Activated CD4-positive, alpha-beta T cell treated with anti-CD3 and anti-CD28 coated beads, Interleukin-2, amount 10 ng/mL, durations not matched to agents 24 days and 14 days (primary cell): ENCODE data around the gene AKAP13. TPM values are rescaled to one million over a fixed set of nuclear protein-coding genes. Genes with fewer than 3 reads are reported as not detected.

ENCODE experiments used
- DNase-seq: peaks from one replicate; pipeline ENCODE4 v3.0.0; 2022
- H3K27ac Mint-ChIP-seq: one replicate; pipeline ENCODE4 v1.8.0; 2022; ENCODE audit warnings: mild to moderate bottlenecking, mixed read lengths
- H3K27me3 Mint-ChIP-seq: one replicate; pipeline ENCODE4 v1.8.0; 2022; ENCODE audit warnings: mixed read lengths
- H3K36me3 Mint-ChIP-seq: one replicate; pipeline ENCODE4 v1.8.0; 2022; ENCODE audit warnings: low read depth, mild to moderate bottlenecking, mixed read lengths
- H3K4me1 Mint-ChIP-seq: one replicate; pipeline ENCODE4 v1.8.0; 2021; ENCODE audit warnings: mixed read lengths
- H3K4me3 Mint-ChIP-seq: one replicate; pipeline ENCODE4 v1.8.0; 2022; ENCODE audit warnings: mild to moderate bottlenecking, moderate library complexity, mixed read lengths
- H3K9me3 Mint-ChIP-seq: one replicate; pipeline ENCODE4 v1.8.0; 2021; ENCODE audit warnings: mixed read lengths
- intact Hi-C: fragments of 100-400 bp; cut with micrococcal nuclease; formaldehyde crosslinking; loops from one replicate; pipeline ENCODE4 v1.15.1; 2023
- total RNA-seq: library from RNA; stranded (reverse); gene quantifications from 2 replicates; pipeline ENCODE4 v1.2.3, GENCODE V29; 2022

Gene AKAP13
- total RNA-seq, 1 donor from 2014 or later: 71.3 TPM

- Mint-ChIP-seq H3K4me3 (peak overlapping the region; percentile 57), H3K27me3 (no peaks in the 10 kb centered on the region), H3K36me3 (peaks cover 24% of the 10 kb centered on the region), H3K4me1 (peaks cover 36% of the 10 kb centered on the region), H3K27ac (peak overlapping the region; percentile 84), H3K9me3 (no peaks in the 10 kb centered on the region)
- DNase-seq: no peak
- intact Hi-C loops: loop anchor here (2.0 kb wide), 1 partner anchor 53 kb away; no protein-coding TSS in a partner anchor
These were observed 215.6 kb downstream of the AKAP13 start for GRCh38 chr15:85595804-85596536.

GRCh38 chr15:85597155-85597815 lies 216.9 kb downstream of the AKAP13 start:
- Mint-ChIP-seq H3K36me3 (peaks cover 26% of the 10 kb centered on the region), H3K4me3 (peak overlapping the region; percentile 56), H3K4me1 (peaks cover 33% of the 10 kb centered on the region), H3K27me3 (no peaks in the 10 kb centered on the region), H3K27ac (peak overlapping the region; percentile 14), H3K9me3 (no peaks in the 10 kb centered on the region)
- intact Hi-C loops: loop anchor here (1.0 to 2.0 kb wide), 3 partner anchors 14 to 54 kb away; no protein-coding TSS in a partner anchor
- DNase-seq: peak; percentile 76

GRCh38 chr15:85598219-85598618 lies 217.8 kb downstream of the AKAP13 start:
- intact Hi-C loops: no loop called here
- H3K4me1 Mint-ChIP-seq: peaks cover 38% of the 10 kb centered on the region
- no peaks in the 10 kb centered on the region for H3K9me3 Mint-ChIP-seq
- no peaks in the 10 kb centered on the region for H3K27me3 Mint-ChIP-seq
- no peak for DNase-seq
- no peak overlapping the region for H3K27ac Mint-ChIP-seq
- no peak overlapping the region for H3K4me3 Mint-ChIP-seq
- H3K36me3 Mint-ChIP-seq: peaks cover 28% of the 10 kb centered on the region

- H3K4me3 Mint-ChIP-seq: no peak overlapping the region
- H3K27me3 Mint-ChIP-seq: no peaks in the 10 kb centered on the region
- H3K4me1 Mint-ChIP-seq: peaks cover 38% of the 10 kb centered on the region
- intact Hi-C loops: no loop called here
- DNase-seq: no peak
- H3K9me3 Mint-ChIP-seq: no peaks in the 10 kb centered on the region
- peaks cover 34% of the 10 kb centered on the region for H3K36me3 Mint-ChIP-seq
- H3K27ac Mint-ChIP-seq: no peak overlapping the region
These were observed 218.5 kb downstream of the AKAP13 start for GRCh38 chr15:85598718-85599398.

- no peaks in the 10 kb centered on the region for H3K9me3 Mint-ChIP-seq
- DNase-seq: no peak
- peaks cover 37% of the 10 kb centered on the region for H3K36me3 Mint-ChIP-seq
- intact Hi-C loops: no loop called here
- no peak overlapping the region for H3K4me3 Mint-ChIP-seq
- no peak overlapping the region for H3K27ac Mint-ChIP-seq
- peaks cover 37% of the 10 kb centered on the region for H3K4me1 Mint-ChIP-seq
- H3K27me3 Mint-ChIP-seq: no peaks in the 10 kb centered on the region
These were observed 219.6 kb downstream of the AKAP13 start for GRCh38 chr15:85600001-85600400.

- Mint-ChIP-seq H3K4me1 (peaks cover 10% of the 10 kb centered on the region), H3K36me3 (peaks cover 32% of the 10 kb centered on the region), H3K27ac (no peak overlapping the region), H3K9me3 (no peaks in the 10 kb centered on the region), H3K4me3 (no peak overlapping the region), H3K27me3 (no peaks in the 10 kb centered on the region)
- intact Hi-C loops: loop anchor here (2.0 kb wide), 1 partner anchor 26 kb away; no protein-coding TSS in a partner anchor
- DNase-seq: no peak
These were observed 222.8 kb downstream of the AKAP13 start for GRCh38 chr15:85603160-85603559.

GRCh38 chr15:85603703-85604102 lies 223.3 kb downstream of the AKAP13 start:
- H3K4me3 Mint-ChIP-seq: no peak overlapping the region
- H3K9me3 Mint-ChIP-seq: no peaks in the 10 kb centered on the region
- H3K27ac Mint-ChIP-seq: no peak overlapping the region
- peaks cover 10% of the 10 kb centered on the region for H3K4me1 Mint-ChIP-seq
- DNase-seq: no peak
- H3K36me3 Mint-ChIP-seq: peaks cover 32% of the 10 kb centered on the region
- no peaks in the 10 kb centered on the region for H3K27me3 Mint-ChIP-seq
- intact Hi-C loops: loop anchor here (2.0 kb wide), 1 partner anchor 25 kb away; no protein-coding TSS in a partner anchor

- no peaks in the 10 kb centered on the region for H3K9me3 Mint-ChIP-seq
- H3K27ac Mint-ChIP-seq: no peak overlapping the region
- peaks cover 10% of the 10 kb centered on the region for H3K4me1 Mint-ChIP-seq
- DNase-seq: no peak
- H3K27me3 Mint-ChIP-seq: no peaks in the 10 kb centered on the region
- H3K4me3 Mint-ChIP-seq: no peak overlapping the region
- H3K36me3 Mint-ChIP-seq: peaks cover 30% of the 10 kb centered on the region
- intact Hi-C loops: no loop called here
These were observed 223.8 kb downstream of the AKAP13 start for GRCh38 chr15:85604194-85604593.

GRCh38 chr15:85606738-85607137 lies 226.3 kb downstream of the AKAP13 start:
- H3K36me3 Mint-ChIP-seq: peaks cover 35% of the 10 kb centered on the region
- H3K4me1 Mint-ChIP-seq: peaks cover 16% of the 10 kb centered on the region
- no peak overlapping the region for H3K4me3 Mint-ChIP-seq
- no peaks in the 10 kb centered on the region for H3K27me3 Mint-ChIP-seq
- H3K9me3 Mint-ChIP-seq: no peaks in the 10 kb centered on the region
- peak overlapping the region; percentile 4 for H3K27ac Mint-ChIP-seq
- DNase-seq: no peak
- intact Hi-C loops: no loop called here

- no peak overlapping the region for H3K4me3 Mint-ChIP-seq
- intact Hi-C loops: no loop called here
- H3K27ac Mint-ChIP-seq: peak overlapping the region; percentile 4
- DNase-seq: no peak
- peaks cover 16% of the 10 kb centered on the region for H3K4me1 Mint-ChIP-seq
- H3K9me3 Mint-ChIP-seq: no peaks in the 10 kb centered on the region
- H3K27me3 Mint-ChIP-seq: no peaks in the 10 kb centered on the region
- H3K36me3 Mint-ChIP-seq: peaks cover 33% of the 10 kb centered on the region
These were observed 226.9 kb downstream of the AKAP13 start for GRCh38 chr15:85607141-85607806.

GRCh38 chr15:85607842-85608241 lies 227.4 kb downstream of the AKAP13 start:
- Mint-ChIP-seq H3K9me3 (no peaks in the 10 kb centered on the region), H3K27ac (peak overlapping the region; percentile 4), H3K36me3 (peaks cover 30% of the 10 kb centered on the region), H3K4me1 (peaks cover 13% of the 10 kb centered on the region), H3K27me3 (no peaks in the 10 kb centered on the region), H3K4me3 (no peak overlapping the region)
- intact Hi-C loops: no loop called here
- DNase-seq: no peak

GRCh38 chr15:85609492-85609891 lies 229.1 kb downstream of the AKAP13 start:
- no peak for DNase-seq
- no peak overlapping the region for H3K4me3 Mint-ChIP-seq
- H3K27me3 Mint-ChIP-seq: no peaks in the 10 kb centered on the region
- no peaks in the 10 kb centered on the region for H3K9me3 Mint-ChIP-seq
- H3K27ac Mint-ChIP-seq: no peak overlapping the region
- H3K4me1 Mint-ChIP-seq: peaks cover 11% of the 10 kb centered on the region
- H3K36me3 Mint-ChIP-seq: peaks cover 25% of the 10 kb centered on the region
- intact Hi-C loops: no loop called here

- intact Hi-C loops: loop anchor here (10.0 kb wide), 1 partner anchor 233 kb away; no protein-coding TSS in a partner anchor
- DNase-seq: no peak
- peak overlapping the region; percentile 8 for H3K27ac Mint-ChIP-seq
- H3K4me3 Mint-ChIP-seq: no peak overlapping the region
- no peaks in the 10 kb centered on the region for H3K27me3 Mint-ChIP-seq
- peaks cover 18% of the 10 kb centered on the region for H3K4me1 Mint-ChIP-seq
- H3K9me3 Mint-ChIP-seq: no peaks in the 10 kb centered on the region
- peaks cover 17% of the 10 kb centered on the region for H3K36me3 Mint-ChIP-seq
These were observed 231.0 kb downstream of the AKAP13 start for GRCh38 chr15:85611361-85611760.
